Stimulated activated CD8-positive, alpha-beta memory T cell treated with anti-CD3 and anti-CD28 coated beads, Interleukin-15, amount 100 ng/mL, for 24 hours (primary cell): Measurements from ENCODE around the gene PRR23B.
"Not testable (repeated sequence)": the region's sequence is repeated elsewhere in the genome, so short reads cannot be mapped to it uniquely, and the experiment has no call there.

Experiments used
- DNase-seq: peaks from one replicate; pipeline ENCODE4 v3.0.0-alpha.2; 2020; ENCODE audit warnings: low read depth

PRR23B gene

GRCh38 chr3:139020868-139021234, at the start of gene PRR23B:
PRR23B (minus strand) TSS chr3:139020926; CDS start chr3:139020661, 265 bp downstream.
- DNase-seq, result no peak

GRCh38 chr3:139062918-139063317, 42.2 kb upstream of the PRR23B start:
- no peak for DNase-seq

- DNase-seq, result no peak
Measured at GRCh38 chr3:139052802-139053600, 32.3 kb upstream of the PRR23B start.

- no peak for DNase-seq
Measured at GRCh38 chr3:139044366-139045210, 23.9 kb upstream of the PRR23B start, which contains the start of gene PRR23C. PRR23C (minus strand) TSS chr3:139044892; CDS start chr3:139044620, 272 bp downstream.

- no peak for DNase-seq
Measured at GRCh38 chr3:139043554-139044365, 23.0 kb upstream of the PRR23B start.

- DNase-seq, result no peak
Measured at GRCh38 chr3:139037478-139037877, 16.8 kb upstream of the PRR23B start.

- no peak for DNase-seq
Measured at GRCh38 chr3:139032326-139033002, 11.7 kb upstream of the PRR23B start.

- DNase-seq, result not testable (repeated sequence)
Measured at GRCh38 chr3:139030576-139030975, 9.8 kb upstream of the PRR23B start.

- no peak for DNase-seq
Measured at GRCh38 chr3:139024968-139025367, 4.2 kb upstream of the PRR23B start.

GRCh38 chr3:139020036-139020867, 474 bp downstream of the PRR23B start:
- no peak for DNase-seq

- no peak for DNase-seq
Measured at GRCh38 chr3:139016430-139017048, 4.2 kb downstream of the PRR23B start.

GRCh38 chr3:139006051-139006716, 14.5 kb downstream of the PRR23B start, which contains the start of gene PRR23A:
PRR23A (minus strand) TSS chr3:139006268; CDS start chr3:139006268, 0 bp downstream.
- DNase-seq, result no peak

- DNase-seq, result no peak
Measured at GRCh38 chr3:139005356-139005993, 15.3 kb downstream of the PRR23B start.

- no peak for DNase-seq
Measured at GRCh38 chr3:138995706-138996105, 25.0 kb downstream of the PRR23B start.

GRCh38 chr3:138987181-138987580, 33.5 kb downstream of the PRR23B start:
- no peak for DNase-seq

GRCh38 chr3:138985932-138986331, 34.8 kb downstream of the PRR23B start:
- DNase-seq, result no peak

GRCh38 chr3:138984816-138985215, 35.9 kb downstream of the PRR23B start:
- DNase-seq, result no peak

GRCh38 chr3:138976047-138976446, 44.7 kb downstream of the PRR23B start:
- DNase-seq, result no peak

- DNase-seq, result no peak
Measured at GRCh38 chr3:138975351-138975750, 45.4 kb downstream of the PRR23B start.
